HG02759 (cell line): Measurements from ENCODE around the gene ARHGEF1.
"Not testable (repeated sequence)": the region's sequence is repeated elsewhere in the genome, so short reads cannot be mapped to it uniquely, and the experiment has no call there.

ENCODE experiments used
- ATAC-seq: cut with Tn5 transposase; IDR thresholded peaks from one replicate; pipeline ENCODE4 v1.9.1; 2021; ENCODE audit warnings: mild to moderate bottlenecking, moderate library complexity; ENCODE audit not compliant: unreplicated experiment

Gene ARHGEF1

GRCh38 chr19:41928754-41929535 lies 46.0 kb downstream of the ARHGEF1 start:
- ATAC-seq = no peak

DNA sequence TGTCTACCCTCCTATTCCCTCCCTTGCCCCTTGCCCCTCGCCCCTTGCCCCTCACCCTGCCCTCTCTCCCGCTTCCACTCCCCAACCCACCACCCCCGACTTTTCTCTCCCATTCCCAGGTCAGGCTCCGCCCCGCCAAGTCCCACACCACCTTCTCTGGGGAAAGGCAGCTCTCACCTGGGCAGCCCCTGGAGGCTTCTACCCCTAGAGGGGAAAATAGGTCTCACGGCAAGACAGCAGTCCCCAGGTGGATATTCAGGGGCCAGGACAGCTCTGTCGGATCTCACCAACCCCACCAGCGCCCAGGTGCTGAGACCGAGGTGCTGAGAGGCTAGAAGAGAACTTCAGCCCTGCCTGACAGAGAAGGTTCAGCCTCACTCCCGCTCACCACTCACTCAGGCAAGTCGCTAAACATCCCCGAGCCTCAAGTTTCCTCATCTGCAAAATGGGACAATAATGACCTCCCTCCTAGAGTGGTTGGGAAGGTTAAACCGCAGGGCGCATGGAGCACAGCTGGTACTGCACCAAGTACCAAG lies 46.6 kb downstream of the ARHGEF1 start:
- no peak for ATAC-seq

DNA sequence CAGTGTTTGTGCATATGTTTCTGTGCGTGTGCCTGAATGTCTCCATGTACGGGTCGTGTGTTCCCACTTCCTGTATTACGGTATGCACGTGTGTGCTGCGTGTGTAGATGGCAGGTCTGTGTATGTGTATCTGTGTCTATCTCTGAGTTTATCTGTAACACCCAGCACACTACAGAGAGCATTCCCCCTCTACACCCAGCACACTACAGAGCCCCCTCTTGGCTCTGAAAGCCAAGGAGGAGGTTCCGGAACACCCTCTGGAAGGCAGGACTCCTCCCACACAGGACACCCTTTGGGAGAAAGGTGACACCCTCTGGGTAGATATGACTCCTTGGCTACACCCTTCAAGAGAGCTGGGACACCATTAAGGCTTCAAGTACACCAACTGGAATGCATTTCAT lies 47.3 kb downstream of the ARHGEF1 start:
- ATAC-seq = no peak

DNA sequence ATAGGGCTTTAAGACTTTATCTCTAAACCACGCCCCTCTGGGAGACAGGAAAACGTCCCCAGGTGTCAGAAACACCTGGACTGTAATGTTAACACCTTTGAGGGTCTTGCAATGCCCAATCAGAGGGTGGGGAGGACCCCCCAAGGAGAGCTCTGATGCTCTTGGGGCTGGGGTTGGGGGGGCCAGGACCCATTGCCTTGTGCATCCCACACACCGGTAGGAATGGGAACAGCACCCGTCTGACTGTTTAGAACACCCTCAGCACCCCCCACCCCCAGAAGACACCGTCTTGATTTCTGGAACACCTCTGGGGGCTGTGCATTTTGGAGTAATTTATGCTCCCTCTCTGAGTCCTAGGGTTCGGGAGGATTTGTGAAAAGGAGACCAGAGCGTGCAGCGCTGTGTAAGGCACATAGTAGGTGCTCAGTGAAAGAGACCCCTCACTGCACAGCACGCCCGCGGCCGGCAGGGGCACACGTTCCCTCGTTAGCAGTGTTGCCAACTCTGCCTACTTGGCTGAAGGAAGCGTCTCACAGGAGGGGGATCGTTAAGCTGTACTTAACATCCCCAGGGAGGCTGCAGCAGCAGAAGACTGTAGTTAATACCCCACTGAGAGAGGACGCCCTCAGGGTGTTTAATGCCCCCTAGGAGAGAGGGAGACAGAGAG lies 48.1 kb downstream of the ARHGEF1 start:
- ATAC-seq = no peak

DNA sequence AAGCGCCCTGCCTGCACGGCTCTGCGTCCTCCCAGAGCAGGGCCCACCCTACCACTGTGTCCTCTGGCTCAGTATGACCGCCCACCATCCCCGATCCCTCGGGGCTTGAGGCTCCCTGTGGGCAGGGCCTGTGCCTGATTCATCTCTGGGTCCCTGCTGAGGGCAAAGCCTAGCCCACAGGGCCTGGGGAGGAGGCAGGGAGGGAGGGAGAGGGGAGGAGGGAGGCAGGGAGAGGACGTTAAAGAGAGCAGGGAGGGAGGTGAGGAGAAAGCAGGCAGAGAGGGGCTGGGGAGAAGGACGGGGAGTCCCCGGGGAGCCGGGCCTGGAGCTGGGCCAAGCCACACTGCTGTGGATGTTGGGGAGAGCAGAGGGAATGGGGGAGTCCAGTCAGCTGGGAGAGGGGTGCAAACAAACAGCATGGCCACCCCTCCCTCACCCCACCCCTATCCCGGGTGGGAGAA lies 49.3 kb downstream of the ARHGEF1 start:
- ATAC-seq = no peak

GRCh38 chr19:41932720-41933332 lies 49.8 kb downstream of the ARHGEF1 start:
- ATAC-seq = no peak

- no peak for ATAC-seq
Measured at GRCh38 chr19:41933693-41934426, 50.9 kb downstream of the ARHGEF1 start.

DNA sequence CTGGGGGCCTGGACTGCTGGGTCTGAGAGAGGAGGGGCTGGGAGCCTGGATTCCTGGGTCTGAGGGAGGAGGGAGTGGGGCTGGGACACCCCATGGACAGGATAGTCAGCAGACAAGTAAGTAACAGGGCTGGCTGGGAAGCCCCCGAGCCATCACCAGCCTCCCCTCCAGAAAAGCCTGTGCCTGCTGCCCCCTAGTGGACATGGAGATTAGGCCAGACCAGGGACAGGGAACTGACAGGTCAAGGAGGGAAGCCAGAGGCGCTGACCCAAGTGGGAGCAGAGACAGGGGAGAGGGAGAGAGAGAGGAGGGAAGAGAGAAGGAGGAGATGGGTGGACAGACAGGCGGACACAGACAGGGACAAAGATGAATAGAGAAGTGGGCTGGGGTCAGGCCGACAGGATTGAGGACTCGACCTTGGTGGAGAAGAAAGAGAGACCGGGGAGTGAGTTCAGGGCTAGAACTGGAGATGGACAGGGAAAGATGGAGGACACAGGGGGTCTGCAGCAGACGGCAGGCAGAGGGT lies 51.9 kb downstream of the ARHGEF1 start:
- ATAC-seq = no peak

DNA sequence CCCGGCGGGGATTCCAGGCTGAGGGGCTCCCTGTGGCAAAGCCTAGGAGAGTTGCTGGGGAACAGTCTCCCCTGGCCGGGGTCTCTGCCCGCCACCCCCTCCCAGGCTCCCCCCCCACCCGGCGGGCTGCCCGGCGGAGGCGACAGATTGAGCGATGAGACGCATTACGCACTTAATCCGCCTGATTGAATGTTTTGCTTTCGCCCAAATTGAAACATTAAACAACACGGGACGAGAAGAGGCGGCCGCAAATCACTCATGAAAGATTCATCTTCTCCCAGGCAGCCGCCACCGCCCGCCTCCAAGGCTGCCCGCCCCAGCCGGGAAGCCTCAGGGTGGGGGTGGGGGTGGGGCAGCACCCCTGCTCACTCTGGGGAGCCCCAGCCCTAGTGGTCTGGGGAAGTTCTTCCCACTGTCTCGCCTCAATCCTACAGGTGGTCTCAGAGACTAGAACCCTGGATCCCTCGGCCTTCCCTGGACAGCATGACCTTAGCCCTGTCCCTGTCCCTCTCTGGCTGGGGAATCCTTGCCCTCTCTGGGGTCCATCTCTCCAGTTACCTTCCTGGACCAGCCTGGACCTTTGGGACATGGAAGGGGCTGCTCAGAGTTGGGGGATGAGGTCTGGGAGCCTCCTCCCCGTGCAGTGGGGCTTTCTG lies 52.9 kb downstream of the ARHGEF1 start:
- no peak for ATAC-seq

GRCh38 chr19:41936416-41936850 lies 53.4 kb downstream of the ARHGEF1 start:
- ATAC-seq = no peak

DNA sequence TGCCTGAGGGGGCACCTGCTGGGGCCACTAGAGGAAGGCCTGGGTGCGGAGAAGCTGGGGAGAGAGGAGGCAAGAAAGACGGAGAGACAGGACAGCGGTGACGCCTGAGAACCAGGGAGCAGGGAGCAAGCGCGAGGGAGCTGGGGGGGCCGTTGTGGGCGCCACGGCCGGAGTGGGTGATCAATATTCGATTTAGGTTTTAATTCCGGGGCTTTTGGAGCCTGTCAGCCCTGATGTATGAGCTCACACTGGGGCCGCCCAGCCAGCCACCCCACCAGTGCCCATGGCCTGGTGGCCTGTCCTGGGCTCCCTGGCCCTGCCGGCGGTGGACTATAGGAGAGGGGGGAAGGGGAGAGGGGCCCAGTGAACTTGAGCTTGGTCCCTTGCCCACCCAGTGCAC lies 54.0 kb downstream of the ARHGEF1 start:
- no peak for ATAC-seq

- ATAC-seq = no peak
Measured at GRCh38 chr19:41937525-41938468, 54.8 kb downstream of the ARHGEF1 start.

GRCh38 chr19:41939209-41939608 lies 56.2 kb downstream of the ARHGEF1 start:
- not testable (repeated sequence) for ATAC-seq

DNA sequence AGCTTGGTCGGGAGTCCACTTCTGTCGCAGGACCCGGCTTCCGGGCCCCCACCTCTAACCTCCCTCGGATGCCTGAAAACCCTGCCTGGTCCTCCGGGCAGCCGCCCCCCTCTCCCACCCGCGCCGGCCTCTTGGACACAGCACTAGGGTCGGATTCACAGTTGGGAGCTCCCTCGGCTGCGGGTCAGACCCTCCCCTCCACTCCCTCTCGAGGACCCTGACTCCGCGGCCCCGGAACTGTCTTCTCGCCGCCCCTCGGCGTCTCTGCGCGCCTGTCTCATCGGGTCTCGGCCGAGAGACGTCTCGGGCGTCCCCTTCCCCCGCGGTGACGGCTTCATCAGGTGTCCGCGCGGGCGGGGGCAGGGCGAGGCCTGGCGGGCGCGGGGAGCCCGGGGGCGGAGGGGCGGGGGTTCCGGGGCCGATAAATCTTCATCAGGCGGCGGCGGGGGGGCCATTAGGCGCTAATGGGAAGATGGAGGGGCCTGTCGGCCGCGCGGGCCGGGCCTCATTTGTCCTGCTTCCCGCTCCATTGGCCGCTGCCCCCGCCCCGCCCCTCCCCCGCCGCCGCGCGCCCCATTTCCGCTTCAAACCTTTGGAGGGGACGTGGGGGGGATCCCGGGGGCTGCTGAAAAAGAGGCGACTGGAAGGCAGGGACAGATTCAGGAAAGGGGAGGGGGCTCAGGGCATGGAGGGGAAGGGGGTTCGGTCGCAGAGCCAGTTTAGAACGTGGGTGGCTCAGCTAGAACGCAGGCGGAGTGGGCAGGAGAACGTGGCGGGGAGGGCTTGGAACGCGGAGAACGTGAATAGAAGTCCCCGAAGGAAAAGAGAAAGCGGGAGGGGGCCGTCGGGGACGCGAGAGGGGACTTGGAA lies 57.1 kb downstream of the ARHGEF1 start:
- ATAC-seq = no peak

GRCh38 chr19:41940731-41941409 lies 57.9 kb downstream of the ARHGEF1 start:
- no peak for ATAC-seq

GRCh38 chr19:41941410-41942202 lies 58.6 kb downstream of the ARHGEF1 start:
- no peak for ATAC-seq

- no peak for ATAC-seq
Measured at GRCh38 chr19:41944336-41944735, 61.4 kb downstream of the ARHGEF1 start.
